Lower lobe of right lung (tissue), 2 donors: ENCODE measurements around the gene CDT1. TPM values are rescaled to one million over a fixed set of nuclear protein-coding genes. Genes with fewer than 3 reads are reported as not detected.

Source experiments
- ATAC-seq, 2 donors: fragments of 200-7000 bp; cut with Tn5 transposase; one replicate each; pipeline ENCODE4 v1.9.1; 2020 to 2022; ENCODE audit warnings: mild to moderate bottlenecking in 2 of 2, moderate library complexity in 2 of 2
- DNase-seq: peaks from one replicate; pipeline ENCODE4 v3.0.0-alpha.2; 2020
- H3K27ac ChIP-seq: fragments of 200-600 bp; one replicate; pipeline ENCODE4 v1.8.0; 2022
- H3K27me3 ChIP-seq: fragments of 200-600 bp; one replicate; pipeline ENCODE4 v1.8.0; 2022; ENCODE audit warnings: low read depth
- H3K36me3 ChIP-seq: fragments of 200-600 bp; one replicate; pipeline ENCODE4 v1.8.0; 2022; ENCODE audit warnings: mild to moderate bottlenecking
- H3K4me1 ChIP-seq: fragments of 200-600 bp; one replicate; pipeline ENCODE4 v1.8.0; 2022
- H3K4me3 ChIP-seq: fragments of 200-600 bp; one replicate; pipeline ENCODE4 v1.8.0; 2022; ENCODE audit warnings: mild to moderate bottlenecking
- H3K9me3 ChIP-seq: fragments of 200-600 bp; one replicate; pipeline ENCODE4 v1.8.0; 2022
- CTCF ChIP-seq: fragments of 200-600 bp; IDR thresholded peaks from one replicate; pipeline ENCODE4 v1.8.0; 2022; ENCODE audit warnings: antibody characterized with exemption, mild to moderate bottlenecking
- intact Hi-C: fragments of 100-400 bp; cut with DNase I; formaldehyde crosslinking; loops from one replicate; pipeline ENCODE4 v1.11.0; 2022
- total RNA-seq: library from RNA; stranded (reverse); fragmentation: NEBNext Ultra II Directional; extraction: Animal tissue kit (Norgen Biotek cat#: 25700); gene quantifications from one replicate; pipeline ENCODE4 v1.2.1, GENCODE V29; 2021
- donor health status: DM: no; HTN: yes; CAD: no; lungs with severe emphysema.

CDT1 gene
- total RNA-seq, 1 donor from 2014 or later, result 3.5 TPM

- Histone ChIP-seq H3K4me1 (no peaks in the 10 kb centered on the region), H3K27me3 (no peaks in the 10 kb centered on the region), H3K36me3 (peaks cover 39% of the 10 kb centered on the region), H3K4me3 (no peak overlapping the region), H3K9me3 (no peaks in the 10 kb centered on the region), H3K27ac (no peak overlapping the region)
- intact Hi-C loops, result no loop called here
- TF ChIP-seq CTCF, result no peak
- DNase-seq, result peak; percentile 71
- peak; percentile 59 to 60 for ATAC-seq
These were observed 42.5 kb downstream of the CDT1 start for GRCh38 chr16:88846088-88846487.

GRCh38 chr16:88847654-88848053 lies 44.1 kb downstream of the CDT1 start:
- Histone ChIP-seq H3K36me3 (peaks cover 40% of the 10 kb centered on the region), H3K27ac (no peak overlapping the region), H3K4me3 (no peak overlapping the region), H3K27me3 (no peaks in the 10 kb centered on the region), H3K9me3 (no peaks in the 10 kb centered on the region), H3K4me1 (no peaks in the 10 kb centered on the region)
- no peak for TF ChIP-seq CTCF
- ATAC-seq (no peak), DNase-seq (no peak)
- intact Hi-C loops, result no loop called here

GRCh38 chr16:88848557-88848956 lies 45.0 kb downstream of the CDT1 start:
- ATAC-seq (no peak), DNase-seq (no peak)
- Histone ChIP-seq H3K9me3 (no peaks in the 10 kb centered on the region), H3K27ac (no peak overlapping the region), H3K4me1 (peaks cover 3% of the 10 kb centered on the region), H3K27me3 (no peaks in the 10 kb centered on the region), H3K4me3 (no peak overlapping the region), H3K36me3 (peaks cover 36% of the 10 kb centered on the region)
- TF ChIP-seq CTCF, result no peak
- intact Hi-C loops, result no loop called here

- no peaks in the 10 kb centered on the region for H3K9me3 ChIP-seq
- TF ChIP-seq CTCF, result no peak
- H3K27me3 ChIP-seq, result no peaks in the 10 kb centered on the region
- peaks cover 22% of the 10 kb centered on the region for H3K4me1 ChIP-seq
- no peak overlapping the region for H3K4me3 ChIP-seq
- H3K27ac ChIP-seq, result no peak overlapping the region
- intact Hi-C loops, result no loop called here
- DNase-seq (no peak), ATAC-seq (no peak)
- H3K36me3 ChIP-seq, result peaks cover 36% of the 10 kb centered on the region
These were observed 47.1 kb downstream of the CDT1 start for GRCh38 chr16:88850531-88851199.

- H3K27ac ChIP-seq, result no peak overlapping the region
- H3K4me1 ChIP-seq, result peaks cover 29% of the 10 kb centered on the region
- no peak overlapping the region for H3K4me3 ChIP-seq
- no peaks in the 10 kb centered on the region for H3K27me3 ChIP-seq
- H3K9me3 ChIP-seq, result no peaks in the 10 kb centered on the region
- no peak for TF ChIP-seq CTCF
- no peak for DNase-seq
- peaks cover 36% of the 10 kb centered on the region for H3K36me3 ChIP-seq
- intact Hi-C loops, result no loop called here
- no peak for ATAC-seq
These were observed 48.0 kb downstream of the CDT1 start for GRCh38 chr16:88851616-88852015.
